T-helper 2 cell treated with Interferon-gamma antibody and Interleukin-4, amounts not matched to agents 5 μg/mL and 100 μg/mL, for 36 hours (primary cell): Measurements from ENCODE around the gene MYO1G.

ENCODE experiments used
- DNase-seq: peaks from one replicate; pipeline ENCODE4 v3.0.0; 2021; ENCODE audit warnings: low spot score
- H3K27ac Mint-ChIP-seq: one replicate; pipeline ENCODE4 v1.8.0; 2021; ENCODE audit warnings: mild to moderate bottlenecking, mixed read lengths
- H3K27me3 Mint-ChIP-seq: one replicate; pipeline ENCODE4 v1.8.0; 2021; ENCODE audit warnings: low read depth, mixed read lengths
- H3K36me3 Mint-ChIP-seq: one replicate; pipeline ENCODE4 v1.8.0; 2021; ENCODE audit warnings: low read depth, mixed read lengths
- H3K4me1 Mint-ChIP-seq: one replicate; pipeline ENCODE4 v1.8.0; 2021; ENCODE audit warnings: low read depth, mixed read lengths
- H3K4me3 Mint-ChIP-seq: one replicate; pipeline ENCODE4 v1.8.0; 2022; ENCODE audit warnings: mild to moderate bottlenecking, moderate library complexity, mixed read lengths
- H3K9me3 Mint-ChIP-seq: one replicate; pipeline ENCODE4 v1.8.0; 2021; ENCODE audit warnings: mixed read lengths

MYO1G gene

DNA sequence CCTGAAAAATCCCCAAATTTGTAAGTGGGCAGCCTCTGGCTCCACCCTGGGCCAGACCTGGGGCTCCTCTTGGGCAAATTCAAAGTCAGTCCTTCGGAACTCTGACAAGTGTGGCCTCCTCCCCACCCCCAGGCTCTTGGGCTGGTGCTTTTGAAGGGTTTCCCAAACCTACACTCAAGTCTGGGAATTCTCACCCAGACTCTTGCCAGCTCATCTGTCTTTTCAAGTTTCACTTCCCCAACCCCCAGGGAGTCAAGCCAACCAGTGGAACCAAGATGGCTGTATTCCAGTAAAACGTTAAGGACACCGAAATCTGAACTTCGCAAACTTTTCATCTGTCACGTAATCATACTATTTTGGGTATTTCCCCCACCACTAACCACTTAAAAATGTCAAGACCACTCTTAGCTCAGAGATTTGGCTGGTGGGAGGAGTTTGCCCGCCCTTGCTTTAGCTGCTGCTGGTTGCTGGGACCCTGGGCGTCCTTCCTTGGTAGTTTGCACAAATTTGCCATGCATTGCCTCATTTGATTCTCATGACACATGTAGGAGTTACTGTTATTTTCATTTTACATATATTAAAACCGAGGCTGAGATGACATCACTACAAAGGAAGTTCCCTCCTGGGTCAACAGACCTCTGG, 1.7 kb upstream of the MYO1G start:
- Mint-ChIP-seq H3K9me3 (no peaks in the 10 kb centered on the region), H3K27ac (peak overlapping the region; percentile 99), H3K4me1 (peaks cover 59% of the 10 kb centered on the region), H3K4me3 (peak overlapping the region; percentile 99), H3K27me3 (no peaks in the 10 kb centered on the region), H3K36me3 (peaks cover 80% of the 10 kb centered on the region)
- peak; percentile 89 for DNase-seq

DNA sequence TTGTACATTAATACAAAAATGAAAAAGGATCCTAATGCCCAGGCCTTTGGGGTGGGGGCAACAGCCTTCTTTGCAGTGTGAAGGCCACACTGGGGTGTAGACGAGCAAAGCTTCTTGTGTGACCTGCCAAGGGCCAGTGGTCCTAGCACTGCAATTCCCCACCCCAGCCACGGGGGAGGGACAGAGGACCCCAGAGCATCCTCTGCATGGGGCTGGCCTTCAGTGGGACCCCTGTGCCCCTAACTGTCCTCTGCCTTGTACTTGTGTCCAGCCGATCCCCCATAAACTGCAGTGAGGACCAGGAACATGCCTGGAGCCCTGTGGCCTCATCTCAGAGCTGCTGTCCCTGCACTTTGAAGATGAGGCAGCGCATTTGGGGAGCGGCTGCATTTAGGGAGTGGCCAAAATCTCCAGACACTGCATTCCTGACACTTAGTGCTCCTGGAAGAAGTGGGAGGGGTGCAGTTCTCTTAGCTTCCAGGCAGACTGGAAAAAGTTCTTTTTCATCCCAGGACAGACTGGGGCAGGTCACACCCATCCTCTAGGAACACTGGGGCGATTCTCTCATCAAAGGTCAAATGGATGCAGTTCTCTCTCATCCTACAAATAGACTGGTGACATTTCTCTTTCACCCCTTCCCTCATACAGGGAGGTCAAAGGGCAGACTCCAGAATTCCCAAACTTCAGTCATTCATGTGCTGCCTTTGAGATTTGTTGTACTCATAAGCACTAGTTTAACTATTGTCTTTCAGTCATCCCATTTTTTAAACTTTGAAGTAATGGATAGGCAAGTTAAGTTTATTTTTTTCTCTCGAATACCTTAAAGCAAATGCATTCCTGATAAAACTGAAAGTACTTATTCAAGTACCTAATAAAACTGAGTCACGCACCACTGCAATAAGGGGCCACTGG, 922 bp upstream of the MYO1G start:
- Mint-ChIP-seq H3K27ac (peak overlapping the region; percentile 99), H3K4me1 (peaks cover 56% of the 10 kb centered on the region), H3K4me3 (peak overlapping the region; percentile 99), H3K36me3 (peaks cover 80% of the 10 kb centered on the region), H3K27me3 (no peaks in the 10 kb centered on the region), H3K9me3 (no peaks in the 10 kb centered on the region)
- DNase-seq = no peak

DNA sequence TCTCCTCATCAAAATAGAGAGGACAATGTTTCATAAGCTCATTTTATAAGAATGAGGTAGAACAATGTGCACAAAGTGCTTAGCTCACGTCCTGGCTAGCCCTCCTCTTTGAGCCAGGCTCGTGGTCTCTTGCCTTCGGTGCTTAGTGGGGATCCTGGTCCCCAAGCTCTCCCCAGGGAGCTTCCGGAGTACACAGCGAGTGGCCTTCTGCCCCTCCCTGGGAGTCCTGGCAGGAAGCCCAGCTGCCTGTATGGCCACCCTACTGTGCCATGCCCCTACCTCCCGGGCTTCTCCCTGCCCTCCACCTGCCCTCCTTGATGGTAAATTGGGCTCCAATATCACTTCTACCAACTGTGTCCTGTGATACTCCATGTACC, 868 bp downstream of the MYO1G start:
- DNase-seq = no peak
- Mint-ChIP-seq H3K4me3 (peak overlapping the region; percentile 99), H3K27ac (peak overlapping the region; percentile 99), H3K27me3 (no peaks in the 10 kb centered on the region), H3K36me3 (peaks cover 77% of the 10 kb centered on the region), H3K9me3 (no peaks in the 10 kb centered on the region), H3K4me1 (peaks cover 45% of the 10 kb centered on the region)

DNA sequence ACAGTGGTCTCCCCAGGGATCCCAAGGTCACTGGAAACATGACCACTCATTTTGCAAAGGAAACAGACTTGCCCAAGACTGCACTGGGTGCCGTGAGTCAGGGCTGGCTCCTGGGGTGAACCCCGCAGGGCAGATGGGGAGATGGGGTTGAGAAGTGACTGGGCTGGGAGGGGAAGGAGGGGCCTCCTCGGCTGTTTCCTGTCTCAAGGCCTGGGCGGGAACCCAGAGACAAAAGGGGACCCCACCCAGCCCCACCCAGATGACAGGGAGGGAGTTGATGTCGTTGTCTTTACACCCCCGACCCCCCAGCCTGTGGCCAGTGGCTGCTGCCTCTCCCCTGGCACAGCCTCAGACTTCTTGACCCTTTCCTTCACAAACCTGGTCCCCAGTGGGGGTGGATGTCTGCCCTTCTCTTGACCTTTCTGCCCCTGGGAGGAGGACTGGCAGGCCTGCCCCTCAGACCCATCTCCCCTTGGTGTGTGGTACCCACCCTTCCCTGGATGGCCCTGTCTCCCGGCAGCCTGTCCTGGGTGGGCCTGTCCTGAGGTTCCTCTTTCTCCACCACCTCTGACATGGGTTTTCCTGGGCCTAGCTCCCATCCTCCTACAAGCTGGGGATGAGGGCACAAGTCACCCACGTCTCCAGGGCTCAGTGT, 1.4 kb downstream of the MYO1G start:
- Mint-ChIP-seq H3K4me3 (peak overlapping the region; percentile 99), H3K9me3 (no peaks in the 10 kb centered on the region), H3K27me3 (no peaks in the 10 kb centered on the region), H3K36me3 (peaks cover 77% of the 10 kb centered on the region), H3K4me1 (peaks cover 42% of the 10 kb centered on the region), H3K27ac (peak overlapping the region; percentile 99)
- peak; percentile 83 for DNase-seq

DNA sequence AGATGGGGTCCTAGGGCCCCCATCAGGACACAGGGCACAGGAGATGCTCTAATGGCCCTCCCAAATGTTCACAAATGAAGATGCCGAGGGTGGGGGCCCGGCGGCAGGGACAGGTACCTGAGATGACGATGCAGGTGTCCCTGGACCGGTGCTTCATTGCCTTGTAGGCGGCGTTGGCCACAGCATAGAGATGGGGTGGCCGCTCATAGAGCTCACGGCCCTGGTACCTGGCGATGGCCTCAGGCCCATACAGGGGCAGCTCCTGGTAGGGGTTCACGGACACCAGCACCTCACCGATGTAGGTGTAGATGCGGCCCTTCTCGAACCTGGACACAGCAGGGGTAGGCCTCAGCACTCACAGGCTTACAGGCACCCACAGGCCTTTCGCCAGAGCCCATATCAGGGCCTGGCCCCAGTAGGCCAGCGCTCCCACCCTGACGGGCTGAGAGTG, 2.0 kb downstream of the MYO1G start:
- no peaks in the 10 kb centered on the region for H3K9me3 Mint-ChIP-seq
- H3K4me1 Mint-ChIP-seq = peaks cover 42% of the 10 kb centered on the region
- DNase-seq = no peak
- H3K36me3 Mint-ChIP-seq = peaks cover 79% of the 10 kb centered on the region
- peak overlapping the region; percentile 99 for H3K27ac Mint-ChIP-seq
- no peaks in the 10 kb centered on the region for H3K27me3 Mint-ChIP-seq
- H3K4me3 Mint-ChIP-seq = peak overlapping the region; percentile 99

DNA sequence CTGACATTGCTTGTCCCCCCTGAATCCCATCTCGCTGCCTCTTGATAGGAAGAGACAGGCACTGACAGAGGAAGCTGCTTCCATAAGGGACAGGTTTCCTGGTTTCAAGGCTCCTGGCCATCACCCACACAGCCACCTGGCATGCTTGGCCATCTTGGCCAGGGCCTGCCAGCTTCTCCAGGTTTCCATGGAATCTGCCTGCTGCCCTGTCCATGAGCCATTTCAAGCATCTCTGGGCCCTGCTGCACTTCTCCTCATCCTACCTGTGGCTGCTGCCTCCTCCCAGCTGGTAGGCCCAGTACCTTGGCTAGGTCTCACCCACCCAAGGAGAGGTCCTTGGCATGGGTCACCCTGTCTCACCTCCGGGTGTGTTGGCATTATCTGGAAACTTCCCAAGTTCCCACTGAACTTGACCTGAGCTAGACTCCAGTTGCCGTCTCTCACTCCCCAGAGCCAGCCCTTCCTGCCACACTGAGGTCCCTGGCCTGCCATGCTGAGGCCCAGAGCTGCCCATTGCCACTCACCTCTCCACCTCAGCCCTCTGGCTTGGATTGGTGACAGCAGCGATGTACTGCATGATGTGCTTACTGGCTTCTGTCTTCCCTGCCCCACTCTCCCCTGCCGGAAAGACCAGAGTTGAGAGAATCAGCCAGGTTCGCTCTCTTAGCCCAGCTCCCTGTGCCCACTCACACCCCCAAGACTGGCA, 2.6 kb downstream of the MYO1G start:
- H3K9me3 Mint-ChIP-seq = no peaks in the 10 kb centered on the region
- DNase-seq = no peak
- H3K27me3 Mint-ChIP-seq = no peaks in the 10 kb centered on the region
- peak overlapping the region; percentile 99 for H3K27ac Mint-ChIP-seq
- peaks cover 82% of the 10 kb centered on the region for H3K36me3 Mint-ChIP-seq
- peaks cover 40% of the 10 kb centered on the region for H3K4me1 Mint-ChIP-seq
- H3K4me3 Mint-ChIP-seq = peak overlapping the region; percentile 99

DNA sequence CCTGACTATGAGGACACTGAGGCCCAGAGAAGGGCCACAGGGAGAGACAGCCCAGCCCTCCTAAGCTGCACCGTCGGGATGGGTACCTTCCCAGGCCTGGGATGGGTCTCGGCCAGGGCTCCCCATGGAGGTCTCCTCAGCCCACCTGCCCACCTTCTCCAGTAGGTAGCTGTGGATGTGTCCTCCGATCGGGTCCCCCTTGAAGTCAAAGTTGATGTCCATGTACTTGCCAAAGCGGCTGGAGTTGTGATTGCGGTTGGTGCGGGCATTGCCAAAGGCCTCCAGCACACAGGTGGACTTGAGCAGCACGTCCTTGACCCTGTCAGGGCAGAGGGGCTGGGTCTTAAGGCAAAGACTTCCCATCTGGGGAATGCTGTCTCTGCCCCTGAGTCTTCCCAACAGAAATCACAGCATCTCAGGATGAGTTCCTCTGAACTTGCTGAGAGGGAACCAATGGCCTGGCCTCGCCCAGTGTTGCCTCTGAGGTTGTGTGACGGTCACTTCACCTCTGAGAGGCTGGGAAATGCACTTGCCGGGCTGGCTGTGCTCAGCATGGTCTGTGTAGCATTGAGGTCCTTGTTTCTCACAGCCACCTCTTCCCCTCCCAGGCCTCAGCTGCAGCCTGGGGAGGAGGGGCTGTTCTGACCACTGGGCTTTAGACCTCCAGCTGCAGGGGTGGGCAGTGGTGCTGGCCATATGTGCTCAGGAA, 3.3 kb downstream of the MYO1G start:
- no peak for DNase-seq
- Mint-ChIP-seq H3K9me3 (no peaks in the 10 kb centered on the region), H3K4me3 (peak overlapping the region; percentile 99), H3K27ac (no peak overlapping the region), H3K27me3 (no peaks in the 10 kb centered on the region), H3K36me3 (peaks cover 83% of the 10 kb centered on the region), H3K4me1 (peaks cover 36% of the 10 kb centered on the region)

DNA sequence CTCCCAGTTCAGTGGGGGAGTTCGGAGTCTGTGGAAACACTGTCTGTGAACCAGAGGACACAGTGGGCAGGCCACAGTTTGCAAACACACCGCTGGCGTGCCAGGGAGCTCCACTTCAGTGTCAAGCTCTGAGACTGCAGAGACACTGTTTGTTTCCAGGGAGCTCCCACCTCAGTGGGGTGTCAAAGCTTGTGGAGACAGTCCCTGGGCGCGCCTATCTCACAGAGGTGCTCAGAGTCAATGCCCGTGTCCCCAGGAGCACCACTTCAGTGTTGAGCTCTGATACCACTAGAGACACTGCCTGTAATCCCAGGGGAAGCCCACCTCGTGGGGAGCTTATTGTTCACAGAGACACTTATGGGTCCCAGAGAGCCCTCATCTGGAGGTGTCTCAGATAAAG, 4.3 kb downstream of the MYO1G start:
- Mint-ChIP-seq H3K4me3 (peak overlapping the region; percentile 99), H3K9me3 (no peaks in the 10 kb centered on the region), H3K27me3 (no peaks in the 10 kb centered on the region), H3K27ac (peak overlapping the region; percentile 86), H3K36me3 (peaks cover 88% of the 10 kb centered on the region), H3K4me1 (peaks cover 26% of the 10 kb centered on the region)
- DNase-seq = no peak

DNA sequence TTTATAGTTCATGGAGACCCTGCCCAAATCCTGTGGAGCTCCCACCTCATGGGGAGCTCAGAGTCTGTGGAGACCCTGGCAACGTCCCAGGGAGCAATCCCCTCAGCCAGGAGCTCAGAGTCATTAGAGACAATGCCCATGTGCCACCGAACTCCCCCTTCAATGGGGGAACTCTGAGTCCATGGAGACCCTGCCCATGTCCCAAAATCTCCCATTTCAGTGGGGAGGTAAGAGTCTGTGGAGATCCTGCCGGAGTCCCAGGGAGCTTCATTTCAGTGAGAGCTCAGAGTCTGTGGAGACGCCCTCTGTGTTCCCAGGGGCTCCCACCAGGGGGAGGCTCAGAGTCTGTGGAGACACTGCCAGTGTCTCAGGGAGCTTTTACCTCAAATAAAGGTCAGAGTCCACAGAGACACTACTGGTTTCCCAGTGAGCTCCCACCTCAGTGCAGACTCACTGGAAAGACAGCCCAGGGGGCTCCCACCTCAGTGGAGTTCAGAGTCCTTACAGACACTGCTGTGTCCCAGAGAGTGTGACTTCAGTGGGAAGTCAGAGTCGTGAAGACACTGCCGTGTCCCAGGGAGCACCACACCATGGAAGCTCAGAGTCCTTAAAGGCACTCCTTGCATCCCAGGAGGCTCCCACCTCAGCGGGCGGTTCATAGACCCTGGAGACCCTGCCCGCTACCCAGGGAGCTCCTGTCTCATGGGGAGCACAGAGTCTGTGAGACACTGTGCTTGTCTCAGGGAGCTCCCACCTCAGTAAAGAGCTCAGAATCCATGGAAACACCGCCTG, 5.0 kb downstream of the MYO1G start:
- H3K4me3 Mint-ChIP-seq = peak overlapping the region; percentile 99
- H3K36me3 Mint-ChIP-seq = peaks cover 87% of the 10 kb centered on the region
- H3K27me3 Mint-ChIP-seq = no peaks in the 10 kb centered on the region
- H3K27ac Mint-ChIP-seq = peak overlapping the region; percentile 36
- peak; percentile 29 for DNase-seq
- H3K9me3 Mint-ChIP-seq = no peaks in the 10 kb centered on the region
- peaks cover 21% of the 10 kb centered on the region for H3K4me1 Mint-ChIP-seq

DNA sequence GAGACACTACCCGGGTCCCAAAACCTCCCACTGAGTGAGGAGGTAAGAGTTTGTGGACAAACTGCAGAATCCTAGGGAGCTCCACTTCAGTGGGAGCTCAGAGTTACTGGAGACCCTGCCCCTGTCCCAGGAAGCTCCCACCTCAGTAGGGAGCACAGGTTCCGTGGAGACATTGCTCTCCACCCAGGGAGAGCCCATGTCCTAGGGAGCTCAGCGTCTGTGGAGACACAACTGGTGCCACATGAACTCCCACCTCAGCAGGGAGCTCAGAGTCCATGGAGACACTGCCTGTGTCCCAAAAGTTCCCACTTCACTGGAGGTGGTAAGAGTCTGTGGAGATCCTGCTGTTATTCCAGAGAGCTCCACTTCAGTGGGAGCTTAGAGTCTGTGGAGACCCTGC, 6.3 kb downstream of the MYO1G start:
- Mint-ChIP-seq H3K4me1 (peaks cover 26% of the 10 kb centered on the region), H3K9me3 (no peaks in the 10 kb centered on the region), H3K4me3 (no peak overlapping the region), H3K27ac (no peak overlapping the region), H3K27me3 (no peaks in the 10 kb centered on the region), H3K36me3 (peaks cover 84% of the 10 kb centered on the region)
- no peak for DNase-seq

DNA sequence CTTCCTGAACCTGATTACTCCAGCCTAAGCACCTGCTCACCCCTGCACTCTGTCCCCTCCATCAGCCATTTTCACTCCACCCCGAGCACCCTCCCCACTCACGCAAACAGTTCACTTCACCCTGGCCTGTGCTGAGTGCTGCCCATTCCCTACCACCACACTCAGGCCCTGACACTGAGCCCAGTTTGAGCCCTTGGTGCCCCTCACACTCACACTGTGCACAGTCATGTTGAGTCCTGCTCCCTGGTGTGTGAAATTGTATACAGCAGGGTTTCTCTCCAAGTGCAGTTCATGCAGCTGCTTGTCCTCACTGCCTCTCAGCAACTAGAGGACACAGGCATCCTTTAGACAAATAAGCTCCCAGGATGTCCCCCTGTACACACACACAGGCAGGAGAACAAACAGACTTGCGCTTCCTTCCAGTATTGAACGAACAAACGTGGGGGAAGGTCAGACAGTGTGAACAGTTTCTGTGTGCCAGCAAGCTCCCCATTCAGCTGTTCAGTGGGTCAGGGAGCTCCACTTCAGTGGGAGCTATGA, 6.8 kb downstream of the MYO1G start:
- H3K4me1 Mint-ChIP-seq = peaks cover 26% of the 10 kb centered on the region
- H3K27ac Mint-ChIP-seq = peak overlapping the region; percentile 49
- no peak overlapping the region for H3K4me3 Mint-ChIP-seq
- H3K9me3 Mint-ChIP-seq = no peaks in the 10 kb centered on the region
- peaks cover 85% of the 10 kb centered on the region for H3K36me3 Mint-ChIP-seq
- no peaks in the 10 kb centered on the region for H3K27me3 Mint-ChIP-seq
- no peak for DNase-seq

DNA sequence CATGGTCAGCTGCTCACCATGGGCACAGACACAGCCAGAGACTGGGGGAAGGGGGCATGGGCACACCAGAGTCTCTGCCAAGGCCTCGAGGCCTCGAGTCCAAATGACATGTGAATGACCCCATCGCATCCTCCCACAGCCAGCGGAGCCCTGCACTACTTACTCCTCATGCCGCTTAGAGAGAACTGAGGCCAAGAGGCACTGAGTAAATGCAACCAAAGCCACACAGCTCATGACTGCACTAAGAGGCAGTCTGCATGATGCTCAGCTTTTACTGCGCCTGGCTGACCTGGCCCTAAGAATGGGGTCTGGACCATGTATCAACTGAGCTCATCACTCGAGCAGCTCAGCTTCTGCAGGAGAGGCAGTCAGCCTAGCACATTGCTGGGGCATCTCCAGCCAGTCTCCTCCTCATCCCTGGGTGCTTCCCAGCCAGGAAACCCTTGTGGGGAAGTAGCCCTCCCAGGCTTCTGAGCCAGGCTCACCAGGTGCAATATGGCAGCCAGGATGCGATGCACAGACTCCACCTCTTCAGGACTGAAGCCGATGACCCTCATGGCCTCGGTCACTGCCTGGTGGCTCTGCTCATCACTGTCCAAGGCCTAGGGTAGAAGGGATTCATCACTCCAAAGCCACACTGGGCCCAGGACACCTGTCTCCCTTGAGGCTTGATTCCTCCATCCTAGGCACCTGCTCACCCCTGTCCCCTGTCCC, 7.5 kb downstream of the MYO1G start:
- Mint-ChIP-seq H3K27ac (peak overlapping the region; percentile 49), H3K27me3 (no peaks in the 10 kb centered on the region), H3K4me1 (peaks cover 25% of the 10 kb centered on the region), H3K4me3 (no peak overlapping the region), H3K9me3 (no peaks in the 10 kb centered on the region), H3K36me3 (peaks cover 83% of the 10 kb centered on the region)
- DNase-seq = no peak
